GM19397 (cell line): Measurements from ENCODE around the gene MYBPHL.
"Not testable (repeated sequence)": the region's sequence is repeated elsewhere in the genome, so short reads cannot be mapped to it uniquely, and the experiment has no call there.

Experiments
- ATAC-seq: cut with Tn5 transposase; IDR thresholded peaks from one replicate; pipeline ENCODE4 v1.9.1; 2021; ENCODE audit warnings: mild to moderate bottlenecking, moderate library complexity; ENCODE audit not compliant: unreplicated experiment

MYBPHL gene

DNA sequence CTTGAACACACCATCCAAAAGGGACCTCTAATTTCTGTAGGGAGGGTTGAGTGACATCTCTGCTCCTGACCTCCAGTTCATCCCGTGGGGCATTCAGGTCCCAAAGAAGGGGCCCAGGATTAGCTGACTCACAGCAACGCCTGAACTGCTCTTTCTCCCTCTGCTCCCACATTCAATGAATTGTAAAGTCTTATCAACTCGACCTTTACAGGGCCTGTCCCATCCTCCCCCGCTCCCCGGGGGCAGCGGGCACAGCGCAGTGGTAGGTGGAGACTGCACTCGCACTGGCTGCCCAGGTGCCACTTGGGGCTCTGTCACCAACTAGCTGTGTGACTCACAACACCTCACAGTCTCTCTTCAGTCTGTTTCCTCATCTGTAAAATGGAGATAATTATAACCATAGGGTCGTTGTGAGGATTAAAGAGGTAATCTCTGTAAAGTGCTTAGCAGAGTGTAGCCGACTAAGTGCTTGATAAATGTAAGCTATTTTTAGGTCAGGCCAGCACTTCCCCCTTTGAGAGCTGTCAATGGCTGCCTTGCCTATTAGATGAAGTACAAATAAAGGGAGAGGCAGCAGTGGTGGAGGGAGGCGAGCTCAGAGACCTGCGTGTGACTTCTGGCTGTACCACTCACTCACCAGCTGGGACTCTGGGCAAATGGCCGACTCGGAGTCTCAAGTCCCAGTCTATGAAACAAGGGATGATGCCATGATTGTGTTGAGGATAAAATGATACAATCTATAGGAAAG is 637 bp upstream of the MYBPHL start:
- ATAC-seq: no peak

DNA sequence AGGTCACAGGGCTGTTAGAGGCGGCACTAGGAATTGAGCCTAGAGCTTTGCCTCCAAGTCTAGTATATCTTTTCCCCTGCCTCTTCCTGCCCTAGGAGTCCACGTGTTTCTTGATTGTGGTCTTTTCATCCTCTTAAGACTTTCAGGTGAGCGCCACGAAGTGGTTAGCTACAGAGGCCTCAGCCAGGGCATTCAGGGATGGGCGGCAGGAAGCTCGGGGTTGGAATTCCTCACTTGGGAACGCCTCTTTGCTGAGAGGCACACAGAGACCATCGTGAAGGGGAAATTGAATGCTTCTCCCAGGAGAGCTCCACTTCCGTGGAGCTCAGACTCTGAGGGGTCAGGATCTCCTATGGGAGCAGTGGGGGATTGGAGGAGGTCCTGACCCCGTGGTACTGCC is 820 bp downstream of the MYBPHL start:
- not testable (repeated sequence) for ATAC-seq

DNA sequence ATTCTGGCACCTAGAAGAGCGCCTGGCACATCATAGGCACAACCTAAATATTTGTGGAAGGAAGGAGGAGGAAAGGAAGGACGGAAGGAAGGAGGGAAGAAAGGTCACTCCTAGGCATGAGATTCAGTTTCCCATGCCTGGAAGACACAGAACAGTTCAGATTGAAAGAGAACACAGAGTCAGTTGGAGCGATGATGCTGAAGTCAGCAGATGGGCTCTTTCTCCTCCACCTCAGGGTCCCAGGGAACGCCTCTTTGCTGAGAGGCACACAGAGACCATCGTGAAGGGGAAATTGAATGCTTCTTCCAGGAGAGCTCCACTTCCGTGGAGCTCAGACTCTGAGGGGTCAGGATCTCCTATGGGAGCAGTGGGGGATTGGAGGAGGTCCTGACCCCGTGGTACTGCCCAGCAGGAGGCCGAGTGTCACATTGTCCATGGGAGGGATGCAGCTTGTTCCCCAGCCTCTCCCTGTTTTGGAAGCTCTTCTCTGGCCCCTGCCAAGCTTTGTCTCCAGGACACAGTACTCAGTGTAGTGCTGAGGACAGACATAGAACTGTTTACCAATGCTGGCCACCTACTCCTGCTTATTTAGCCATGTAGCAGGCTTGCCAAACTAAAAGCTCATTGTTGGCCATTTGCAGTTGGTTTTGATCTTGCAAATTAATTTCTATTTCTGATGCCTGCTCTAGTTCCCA is 2.4 kb downstream of the MYBPHL start:
- ATAC-seq: no peak

DNA sequence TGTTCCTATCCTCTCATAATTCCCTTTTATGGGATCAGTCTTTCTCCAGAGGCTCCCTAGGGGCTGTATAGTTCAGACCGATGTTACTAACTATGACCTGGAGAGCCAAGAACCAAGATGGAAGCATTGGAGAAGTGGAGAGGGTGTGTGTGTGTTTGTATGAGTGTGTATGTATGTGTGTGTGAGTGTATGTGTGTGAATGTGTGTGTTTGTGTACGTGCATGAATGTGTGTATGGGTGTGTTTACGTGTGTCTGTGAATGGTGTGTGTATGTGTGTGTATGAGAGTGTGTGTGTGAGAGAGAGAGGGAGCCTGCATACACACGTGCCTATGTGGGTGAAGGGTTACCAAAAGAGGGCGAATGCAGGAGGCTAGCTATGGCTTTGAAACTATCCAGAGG is 4.9 kb downstream of the MYBPHL start:
- ATAC-seq: no peak

DNA sequence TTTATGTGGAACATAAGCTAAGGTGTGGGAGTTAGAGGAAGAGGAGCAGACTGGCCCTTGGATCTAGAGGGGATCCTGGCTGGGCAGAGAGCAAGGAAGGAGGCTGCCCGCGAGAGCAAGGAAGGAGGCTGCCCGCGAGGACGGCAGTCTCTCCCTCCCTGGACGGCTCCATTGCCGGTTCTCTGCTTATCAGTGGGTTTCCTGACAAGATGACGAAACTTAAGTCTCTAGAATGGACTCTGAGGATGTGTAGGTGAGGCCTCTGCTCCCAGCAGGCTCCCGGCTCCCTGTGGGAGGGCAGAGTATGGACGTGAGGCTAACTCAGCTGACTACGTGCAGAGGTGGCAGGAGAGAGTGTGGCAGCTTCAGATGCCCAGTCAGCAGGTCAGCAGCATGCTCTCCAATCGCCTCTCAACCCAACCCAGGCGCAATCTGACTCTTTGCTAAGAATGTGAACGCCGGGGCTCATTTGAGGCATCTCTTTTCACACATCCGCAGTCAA is 6.1 kb downstream of the MYBPHL start:
- no peak for ATAC-seq

DNA sequence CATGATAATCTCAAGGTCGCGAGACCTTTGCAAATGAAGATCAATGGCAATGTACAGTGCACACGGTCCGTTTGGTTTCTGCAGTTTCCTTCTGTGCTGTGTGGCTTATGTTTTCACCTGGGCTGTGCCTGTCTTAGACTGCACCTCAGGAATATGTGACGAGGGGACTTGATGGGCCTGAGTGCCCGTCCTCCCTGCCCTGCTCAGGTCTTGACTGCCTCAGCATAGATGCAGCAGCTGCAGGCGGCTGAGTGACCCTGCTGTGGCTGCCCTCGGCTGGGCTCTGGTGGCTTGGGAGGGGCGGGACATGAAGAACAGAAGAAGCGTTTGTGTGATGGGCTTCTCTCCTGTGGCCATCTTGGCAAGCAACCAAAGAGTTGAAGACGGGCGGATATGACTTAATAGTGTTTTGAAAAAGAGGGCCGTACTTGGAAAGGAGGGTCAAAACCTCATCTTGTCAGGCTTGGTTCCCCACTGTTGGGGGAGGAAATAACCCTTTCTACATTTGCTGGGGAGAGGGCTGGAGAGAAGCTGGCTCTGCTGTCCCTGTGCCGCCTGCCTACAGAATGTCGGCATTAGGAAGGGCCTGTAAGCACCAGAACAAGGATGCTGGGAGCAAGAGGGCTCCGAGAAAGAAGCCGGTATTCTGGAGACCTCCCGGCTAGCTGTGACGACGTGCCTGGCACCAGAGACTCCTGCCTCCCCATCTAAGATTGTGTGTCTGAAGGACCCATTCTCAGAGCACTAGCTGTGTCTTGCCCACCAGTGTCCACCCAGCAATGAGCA is 7.1 kb downstream of the MYBPHL start:
- no peak for ATAC-seq

DNA sequence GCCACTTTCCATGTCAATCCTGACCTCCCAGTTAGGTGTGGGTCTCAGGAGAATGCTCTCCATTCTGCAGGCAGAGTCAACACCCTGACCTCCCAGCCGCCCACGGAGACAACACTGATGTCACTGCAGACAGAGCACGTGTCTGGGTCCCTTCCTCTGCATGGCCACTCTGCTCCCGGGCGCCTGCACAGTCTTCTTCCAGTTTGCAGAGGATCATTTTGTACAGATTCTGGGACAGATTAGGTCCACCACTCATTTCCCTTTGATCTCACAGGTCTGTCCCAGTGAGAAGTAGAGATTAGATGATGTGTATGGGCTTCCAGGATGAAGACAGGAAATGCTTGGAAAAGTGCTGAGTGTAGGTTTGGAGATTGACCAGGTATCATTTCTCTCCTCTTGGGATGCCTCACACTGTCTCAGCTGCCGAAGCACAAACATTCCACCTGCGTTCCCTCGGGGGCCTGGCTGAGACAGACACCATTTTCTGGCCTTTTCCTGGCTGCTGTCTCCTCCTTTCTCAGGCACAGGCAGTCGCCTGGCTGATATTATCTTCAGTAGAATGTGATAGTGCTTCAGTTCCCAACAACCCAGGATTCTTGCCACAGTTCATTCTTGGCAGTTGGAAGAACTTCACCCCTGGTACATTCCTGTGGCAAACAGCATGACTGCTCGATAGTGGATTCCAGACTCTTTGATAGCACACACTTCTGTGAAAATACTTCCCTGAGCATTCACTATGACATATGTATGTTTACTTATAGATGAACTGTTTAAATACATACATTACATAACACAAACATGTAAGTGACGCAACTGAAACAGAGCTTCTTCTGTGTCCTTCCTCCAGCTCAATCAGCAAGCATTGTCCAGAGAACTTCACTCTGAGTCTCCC is 7.9 kb downstream of the MYBPHL start:
- ATAC-seq: no peak

DNA sequence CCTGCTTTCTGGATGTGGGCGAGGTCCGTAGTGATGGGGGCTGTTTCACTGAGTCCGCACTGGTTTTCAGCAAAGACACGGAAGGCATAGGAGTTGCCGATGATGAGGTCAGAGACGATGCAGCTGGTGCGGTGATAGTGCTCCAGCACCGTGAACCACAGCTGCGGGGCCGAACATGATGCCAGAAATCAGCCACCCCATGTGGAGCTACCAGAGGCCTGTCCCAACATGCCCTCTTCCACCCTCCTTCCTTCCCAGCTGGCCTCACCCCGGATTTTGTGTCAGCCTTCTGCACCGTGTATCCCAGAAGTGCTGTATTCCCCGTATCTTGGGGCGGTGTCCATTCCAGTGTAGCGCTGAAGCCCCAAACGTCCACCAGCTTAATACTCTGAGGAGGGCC is 10.0 kb downstream of the MYBPHL start:
- ATAC-seq: no peak

DNA sequence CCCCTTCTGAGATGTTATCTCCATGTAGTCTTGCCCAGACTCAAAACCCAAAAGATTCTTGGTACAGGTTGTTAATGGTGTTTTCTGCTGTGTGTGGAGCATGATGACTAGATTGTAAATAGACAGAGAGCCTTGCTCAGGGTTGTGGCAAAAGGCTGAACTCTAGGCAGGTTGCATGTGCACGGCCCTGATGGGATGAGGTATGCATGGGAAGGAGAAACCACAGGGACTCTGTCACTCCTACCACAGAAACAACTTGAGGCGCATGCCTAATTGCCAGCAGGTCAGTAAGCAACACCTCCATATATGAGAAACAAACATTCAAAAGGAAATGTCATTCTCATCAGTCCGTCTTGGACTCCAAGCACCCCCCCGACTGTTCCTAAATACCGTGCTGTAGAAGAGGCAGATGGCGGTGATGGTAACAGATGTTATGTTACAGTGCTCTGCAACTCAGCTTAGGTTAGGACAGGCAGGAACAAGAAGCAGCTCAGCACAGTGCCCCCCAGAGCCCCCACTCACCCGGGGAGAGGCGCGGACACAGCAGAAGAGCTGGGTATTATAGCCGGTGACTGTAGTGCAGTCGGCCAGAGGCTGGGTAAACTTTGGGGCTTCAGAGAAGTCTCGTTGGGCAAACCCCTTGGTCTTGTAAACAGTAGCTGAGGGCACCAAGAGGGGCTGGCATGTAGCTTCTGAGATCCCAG is 10.9 kb downstream of the MYBPHL start:
- ATAC-seq: no peak

DNA sequence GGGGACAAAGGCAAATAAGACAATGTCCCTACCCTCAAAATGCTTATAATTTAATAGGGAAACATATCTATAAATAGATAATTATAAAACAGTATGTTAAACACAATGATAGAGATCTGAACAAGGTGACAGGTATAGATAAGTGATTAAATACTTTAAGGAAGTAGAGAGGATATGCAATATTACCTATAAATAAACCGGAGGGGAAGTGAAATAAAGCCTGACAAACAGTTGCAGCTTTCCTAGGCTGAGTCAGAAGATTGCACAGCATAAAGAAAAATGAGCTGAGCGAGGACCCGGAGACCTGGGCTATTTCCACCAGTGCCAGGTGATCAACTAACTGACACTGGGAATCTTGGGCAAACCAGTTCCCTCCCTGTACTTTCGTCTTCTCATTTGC is 12.3 kb downstream of the MYBPHL start:
- no peak for ATAC-seq

DNA sequence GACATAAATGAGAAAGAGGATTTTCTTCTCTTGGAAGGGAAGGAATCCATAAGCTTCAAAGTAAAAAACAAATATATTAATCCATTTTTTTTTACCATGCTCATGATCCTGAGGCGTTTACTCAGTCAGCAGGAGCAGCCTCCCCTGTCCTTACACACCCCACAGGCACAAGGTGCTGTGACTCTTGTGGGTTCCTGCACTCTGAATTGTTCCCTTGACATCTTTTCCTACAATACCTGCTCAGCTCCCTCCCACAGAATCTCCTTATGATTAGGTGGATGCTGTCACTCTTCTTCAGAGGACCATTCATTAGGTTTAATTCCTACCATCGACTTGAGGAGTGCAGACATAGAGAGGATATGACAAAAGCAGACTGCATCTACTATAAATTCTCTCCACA is 13.8 kb downstream of the MYBPHL start:
- ATAC-seq: no peak

DNA sequence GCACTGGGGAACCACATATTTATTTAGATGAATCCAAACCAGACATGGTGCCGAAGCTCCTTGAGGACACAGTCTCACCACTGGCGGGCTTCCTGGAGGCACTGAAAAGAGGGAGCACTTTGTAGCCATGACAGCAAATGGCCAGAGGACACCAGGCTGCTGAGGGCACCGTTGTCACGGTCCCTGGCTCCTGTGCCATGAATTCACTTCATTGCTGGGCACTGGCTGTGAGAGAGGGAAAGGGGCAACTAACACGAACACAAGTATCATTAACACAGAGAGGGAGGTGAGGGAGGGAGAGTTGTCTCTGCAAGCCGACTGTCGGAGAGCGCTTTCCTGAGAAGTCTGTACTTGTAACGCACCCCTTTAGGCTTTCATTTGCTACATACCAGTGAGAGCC is 14.4 kb downstream of the MYBPHL start:
- ATAC-seq: no peak

DNA sequence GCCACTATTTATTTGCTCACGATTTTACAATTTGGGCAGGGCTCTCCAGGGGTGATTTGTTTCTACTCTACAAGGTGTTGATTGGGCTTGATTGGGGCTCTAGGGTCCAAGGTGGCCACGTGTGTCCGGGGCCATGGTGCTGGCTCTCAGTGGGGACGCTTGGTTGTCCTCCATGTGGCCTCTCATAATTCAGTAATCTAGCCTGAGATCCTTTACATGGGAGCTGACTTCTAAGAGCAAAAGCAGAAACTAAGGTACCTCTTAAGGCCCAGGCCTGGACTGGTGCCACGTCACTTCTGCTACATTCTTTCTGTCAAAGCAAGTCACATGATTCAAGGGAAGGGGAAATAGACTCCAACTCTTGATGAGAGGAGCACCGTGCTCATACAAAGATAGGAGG is 15.8 kb downstream of the MYBPHL start:
- ATAC-seq: no peak

DNA sequence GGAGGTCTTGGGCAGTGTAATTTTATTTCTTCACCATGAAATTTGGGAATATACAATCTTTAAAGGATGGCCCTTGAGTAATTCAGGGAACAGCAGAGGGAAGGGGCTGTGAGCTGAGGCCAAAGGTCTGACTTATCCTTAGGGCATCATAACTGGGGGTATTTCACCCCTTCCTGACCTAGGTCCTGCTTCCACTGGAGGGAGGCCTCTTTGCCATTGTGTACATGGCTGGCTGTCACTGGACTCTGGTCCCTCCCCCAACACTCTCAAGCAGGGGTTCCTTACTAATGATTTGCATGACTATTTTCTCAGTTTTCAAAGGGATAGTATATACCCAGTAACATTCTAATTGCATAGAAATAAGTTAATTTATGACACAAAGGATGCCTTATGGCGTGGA is 16.7 kb downstream of the MYBPHL start:
- ATAC-seq: no peak

DNA sequence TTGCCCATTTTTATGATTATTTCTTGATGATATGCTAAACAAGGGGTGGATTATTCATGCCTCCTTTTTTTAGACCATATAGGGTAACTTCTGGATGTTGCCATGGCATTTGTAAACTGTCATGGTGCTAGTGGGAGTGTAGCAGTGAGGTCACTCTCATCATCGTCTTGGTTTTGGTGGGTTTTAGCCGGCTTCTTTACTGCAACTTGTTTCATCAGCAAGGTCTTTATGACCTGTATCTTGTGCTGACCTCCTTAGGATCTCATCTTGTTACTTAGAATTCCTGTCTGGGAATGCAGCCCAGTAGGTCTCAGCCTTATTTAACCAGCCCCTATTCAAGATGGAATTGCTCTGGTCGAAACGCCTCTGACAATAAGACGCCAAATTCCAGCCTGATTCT is 20.0 kb downstream of the MYBPHL start:
- not testable (repeated sequence) for ATAC-seq

DNA sequence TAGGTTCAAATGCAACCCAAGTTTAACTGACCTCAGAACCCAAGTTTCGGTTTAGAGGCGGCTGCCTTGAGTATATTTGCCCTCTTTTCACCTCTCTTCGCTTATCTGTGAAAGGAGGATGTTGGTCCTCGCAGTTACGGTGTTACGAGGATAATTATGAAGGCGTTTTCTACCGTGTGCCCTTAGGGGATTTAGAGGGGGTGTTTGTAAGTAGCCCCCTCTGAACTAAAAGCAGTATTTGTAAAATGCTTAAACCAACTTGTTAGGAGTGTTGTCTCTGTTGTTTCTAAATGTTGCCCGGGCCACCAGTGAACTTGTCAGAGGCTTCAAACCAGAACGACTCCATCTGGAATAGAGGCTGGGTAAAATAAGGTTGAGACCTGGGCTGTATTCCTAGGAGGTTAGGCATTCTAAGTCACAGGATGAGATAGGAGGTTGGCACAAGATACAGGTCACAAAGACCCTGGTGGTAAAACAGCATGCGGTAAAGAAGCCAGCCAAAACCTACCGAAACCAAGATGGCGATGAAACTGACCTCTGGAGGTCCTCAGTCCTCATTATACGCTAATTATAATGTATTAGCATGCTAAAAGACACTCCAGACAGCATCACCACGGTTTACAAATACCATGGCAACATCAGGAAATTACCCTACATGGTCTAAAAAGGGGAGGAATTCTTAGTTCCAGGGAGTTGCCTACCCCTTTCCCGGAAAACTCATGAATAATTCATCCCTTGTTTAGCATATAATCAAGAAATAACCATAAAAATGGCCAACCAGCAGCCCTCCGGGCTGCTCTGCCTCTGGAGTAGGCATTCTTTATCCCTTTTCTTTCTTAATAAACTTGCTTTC is 22.8 kb downstream of the MYBPHL start:
- ATAC-seq: no peak

DNA sequence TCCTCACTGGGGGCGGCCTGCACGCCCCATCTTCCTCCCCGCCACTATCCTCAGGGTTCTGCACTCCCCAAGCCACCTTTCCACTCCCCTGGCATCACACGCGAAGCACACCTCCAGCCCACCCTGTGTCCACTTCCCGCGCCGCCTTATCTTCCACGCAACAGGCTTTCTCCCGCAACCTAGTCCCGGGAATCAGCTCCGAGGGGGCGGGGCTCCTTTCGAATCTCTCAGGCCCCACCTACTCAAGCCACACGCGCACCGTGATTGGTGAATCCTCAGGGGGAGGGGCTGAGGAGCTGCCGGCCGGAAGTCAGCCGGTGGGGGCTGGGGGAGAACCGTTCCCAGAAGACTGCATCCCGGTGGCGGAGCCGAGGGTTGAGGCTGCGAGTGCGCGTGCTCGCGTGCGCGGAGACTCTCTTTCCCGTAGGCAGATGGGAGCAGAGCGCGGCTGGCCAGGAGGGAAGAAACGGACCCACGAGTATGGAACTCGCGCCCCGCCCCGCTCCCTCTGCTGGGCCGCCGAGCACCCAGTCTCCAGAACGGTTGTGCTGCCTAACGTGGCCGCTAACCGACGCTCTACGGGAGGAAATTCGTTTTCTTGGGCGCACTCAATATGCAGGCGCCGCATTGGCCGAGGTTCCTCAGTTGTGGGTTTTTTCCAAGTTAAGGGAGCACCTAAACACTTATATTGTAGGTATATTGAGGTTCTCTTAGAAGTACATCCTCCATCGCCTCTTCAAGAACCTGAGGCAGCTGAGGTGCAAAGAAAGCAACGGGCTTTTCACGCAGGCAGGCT is 23.7 kb downstream of the MYBPHL start, which contains the start of gene PSRC1:
Gene PSRC1 (minus strand): TSS at position 194 of the 796 bp plus-strand sequence.
- peak; percentile 96 for ATAC-seq

DNA sequence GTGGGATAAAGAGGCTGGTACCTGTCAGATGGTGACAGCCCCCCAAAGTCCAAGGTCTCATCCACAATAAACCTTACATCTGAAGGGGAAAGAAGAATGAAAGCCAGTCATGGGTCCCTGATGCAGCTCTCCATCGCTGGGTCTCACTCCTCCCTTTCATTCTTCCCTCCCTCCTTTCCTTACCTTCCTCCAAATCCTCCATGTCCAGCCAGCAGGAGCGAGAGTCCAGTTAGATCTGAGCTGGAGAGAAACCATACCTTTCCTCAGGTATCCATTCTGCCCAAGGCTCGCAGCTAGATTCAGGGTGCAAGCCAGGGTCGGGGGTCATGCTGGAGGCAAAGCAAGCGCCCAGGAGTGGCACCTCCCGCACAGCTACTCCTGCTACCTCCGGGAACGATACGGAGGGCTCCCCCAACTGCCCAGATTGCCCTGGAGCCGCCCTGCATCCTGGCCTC is 24.3 kb downstream of the MYBPHL start:
- no peak for ATAC-seq
